Left renal pelvis (tissue), 4 donors: ENCODE results near the gene ZNF830. TPM values are rescaled to one million over a fixed set of nuclear protein-coding genes. Genes with fewer than 3 reads are reported as not detected.
A peak's percentile ranks its signal among the peaks of the same experiment; 100 is the strongest.
"Not testable (repeated sequence)": the region's sequence is repeated elsewhere in the genome, so short reads cannot be mapped to it uniquely, and the experiment has no call there.

Experiments used
- DNase-seq, 4 donors: peaks; one replicate each; pipeline ENCODE4 v3.0.0-alpha.2; 2013; ENCODE audit warnings: low read depth in 4 of 4, low spot score in 3 of 4
- polyA plus RNA-seq, 4 donors: library from polyadenylated mRNA; unstranded; fragments of 120-200 nt; gene quantifications; one replicate each; pipeline ENCODE4 v1.2.1, GENCODE V29; 2013; ENCODE audit not compliant: insufficient read length in 4 of 4

Gene ZNF830
- polyA plus RNA-seq, 4 donors, result 21.6 to 25.4 (median 24.3) TPM

- no peak for DNase-seq
Measured at GRCh38 chr17:34990921-34991365, 29.6 kb downstream of the ZNF830 start.

GRCh38 chr17:34991606-34992005 lies 30.3 kb downstream of the ZNF830 start:
- DNase-seq, result no peak

- DNase-seq, result no peak
Measured at GRCh38 chr17:34993031-34993430, 31.7 kb downstream of the ZNF830 start.

GRCh38 chr17:34996422-34997285 lies 35.3 kb downstream of the ZNF830 start:
- DNase-seq, result no peak

GRCh38 chr17:34997355-34997862 lies 36.1 kb downstream of the ZNF830 start:
- peak; percentile 66 to 75 (median 70) for DNase-seq

- DNase-seq, result no peak
Measured at GRCh38 chr17:34998205-34998604, 36.9 kb downstream of the ZNF830 start.

GRCh38 chr17:34999456-34999855 lies 38.1 kb downstream of the ZNF830 start:
- DNase-seq, result no peak

GRCh38 chr17:35000965-35001364 lies 39.6 kb downstream of the ZNF830 start:
- not testable (repeated sequence) for DNase-seq

GRCh38 chr17:35001549-35001948 lies 40.2 kb downstream of the ZNF830 start:
- no peak for DNase-seq

GRCh38 chr17:35002876-35003551 lies 41.7 kb downstream of the ZNF830 start:
- no peak for DNase-seq

GRCh38 chr17:35003778-35004177 lies 42.4 kb downstream of the ZNF830 start:
- DNase-seq, result no peak

- DNase-seq, result no peak
Measured at GRCh38 chr17:35006345-35006744, 45.0 kb downstream of the ZNF830 start.

GRCh38 chr17:35006961-35007360 lies 45.6 kb downstream of the ZNF830 start:
- no peak for DNase-seq

GRCh38 chr17:35010093-35010492 lies 48.8 kb downstream of the ZNF830 start:
- DNase-seq, result no peak

GRCh38 chr17:35011671-35012216 lies 50.4 kb downstream of the ZNF830 start:
- DNase-seq, result no peak

Other genes with a start within 250 kb of the ZNF830 start
- 1 to 10 TPM; 4.8 to 5.6 (median 5.1) TPM for gene CCT6B, start 80 bp upstream of the ZNF830 start, polyA plus RNA-seq
- 10 to 100 TPM; 26.5 to 42.2 (median 36.5) TPM for gene LIG3, start 19.0 kb downstream of the ZNF830 start, polyA plus RNA-seq
- gene RFFL, start 102.2 kb downstream of the ZNF830 start, polyA plus RNA-seq, result 10 to 100 TPM; 13.7 to 27.8 (median 22.8) TPM
- 10 to 100 TPM in 3 of 4 donors, 1 to 10 TPM in 1; 8.7 to 13.6 (median 11.5) TPM for gene RAD51D, start 158.3 kb downstream of the ZNF830 start, polyA plus RNA-seq
- gene FNDC8, start 160.1 kb downstream of the ZNF830 start, polyA plus RNA-seq, result under 1 TPM; 0.11 to 0.23 (median 0.15) TPM
- 10 to 100 TPM; 13.6 to 17.4 (median 15.6) TPM for gene NLE1, start 180.8 kb downstream of the ZNF830 start, polyA plus RNA-seq
- gene UNC45B, start 186.3 kb downstream of the ZNF830 start, polyA plus RNA-seq, result under 1 TPM; 0.04 to 0.27 (median 0.11) TPM
- not detected for gene SLC35G3, start 232.9 kb downstream of the ZNF830 start, polyA plus RNA-seq